Endothelial cell of umbilical vein (primary cell): ENCODE measurements around the gene GATD1. TPM values are rescaled to one million over a fixed set of nuclear protein-coding genes. Genes with fewer than 3 reads are reported as not detected.

Experiments used
- BruUV-seq: library from RNA; stranded (reverse); fragments of 400-500 nt; replicated peaks from 2 replicates; lab custom pipeline; 2021; lab: Mats Ljungman, UMichigan
- CTCF ChIA-PET: fragments of 300-600, 350-600 bp; sonication (Branson Sonifier 250); formaldehyde crosslinking; loops from one replicate; lab custom pipeline; 2021; ENCODE audit warnings: antibody characterized with exemption, inconsistent platforms; lab: Charles Lee
- POLR2A ChIA-PET: fragments of 300-600, 350-600 bp; sonication (Branson Sonifier 250); formaldehyde crosslinking; loops from one replicate; lab custom pipeline; 2021; ENCODE audit warnings: antibody characterized with exemption, inconsistent platforms; lab: Charles Lee
- DNase-seq: peaks from one replicate; pipeline ENCODE4 v3.0.0-alpha.2; 2011; ENCODE audit warnings: low read depth, low spot score
- FAIRE-seq: peaks from 2 replicates; lab custom pipeline; 2011; peaks lifted over from hg19 to GRCh38; lab: Jason Lieb, UNC
- H2AFZ ChIP-seq: 2 replicates; pipeline ENCODE4 v1.6.0; 2012; ENCODE audit warnings: low read depth, low read length, control low read depth, inconsistent platforms
- H3K27ac ChIP-seq: 2 replicates; pipeline ENCODE4 v1.5.1; 2011; ENCODE audit warnings: low read depth, mild to moderate bottlenecking, control low read depth, low read length, moderate library complexity; ENCODE audit not compliant: insufficient read depth
- H3K27me3 ChIP-seq, 2 experiments: 2 replicates each; pipeline versions ENCODE4 v1.6.0 to v1.6.1; 2011; ENCODE audit warnings: low read length in 2 of 2, mixed read lengths in 1 of 2; ENCODE audit not compliant: control insufficient read depth in 2 of 2, insufficient read depth in 2 of 2
- H3K36me3 ChIP-seq, 2 experiments: 2 replicates in 1 of 2; 3 replicates in 1 of 2; pipeline ENCODE4 v1.5.1; 2011; ENCODE audit warnings: low read length in 2 of 2, mild to moderate bottlenecking in 1 of 2, moderate library complexity in 1 of 2; ENCODE audit not compliant: control insufficient read depth in 2 of 2, insufficient read depth in 2 of 2; ENCODE audit errors: extremely low read depth in 1 of 2
- H3K4me1 ChIP-seq: 3 replicates; pipeline ENCODE4 v1.5.1; 2011; ENCODE audit warnings: mild to moderate bottlenecking, low read length; ENCODE audit not compliant: control insufficient read depth, insufficient read depth; ENCODE audit errors: extremely low read depth
- H3K4me2 ChIP-seq: 2 replicates; pipeline ENCODE4 v1.6.1; 2011; ENCODE audit warnings: low read length, control low read depth, mixed read lengths; ENCODE audit not compliant: insufficient read depth
- H3K4me3 ChIP-seq, 3 experiments: fragments of 200-600 bp in 1 of 3; sonication (generic), shearing (Covaris generic) in 1 of 3; replicated peaks in 1 of 3; 2 replicates each; pipeline ENCODE4 v1.5.1; 2011 to 2016; ENCODE audit warnings: control low read depth in 3 of 3, low read length in 3 of 3, mild to moderate bottlenecking in 2 of 3, inconsistent platforms in 1 of 3, low read depth in 1 of 3, moderate library complexity in 1 of 3; ENCODE audit not compliant: insufficient read depth in 1 of 3
- H3K79me2 ChIP-seq: 2 replicates; pipeline ENCODE4 v1.6.0; 2012; ENCODE audit warnings: low read length, inconsistent platforms; ENCODE audit not compliant: control insufficient read depth, insufficient read depth
- H3K9ac ChIP-seq: replicated peaks from 2 replicates; pipeline ENCODE3; 2011; ENCODE audit warnings: low read length, control low read depth; ENCODE audit not compliant: insufficient read depth; ENCODE audit errors: extremely low read depth
- H3K9me1 ChIP-seq: replicated peaks from 3 replicates; pipeline ENCODE4 v1.6.0; 2011; ENCODE audit warnings: mild to moderate bottlenecking, low read length; ENCODE audit not compliant: control insufficient read depth, insufficient read depth; ENCODE audit errors: extremely low read depth
- H3K9me3 ChIP-seq: replicated peaks from 2 replicates; pipeline ENCODE4 v1.5.1; 2012; ENCODE audit warnings: low read length, inconsistent platforms; ENCODE audit not compliant: control insufficient read depth, insufficient read depth
- H4K20me1 ChIP-seq: replicated peaks from 2 replicates; pipeline ENCODE3; 2011; ENCODE audit warnings: mild to moderate bottlenecking, low read length; ENCODE audit not compliant: control insufficient read depth, insufficient read depth; ENCODE audit errors: extremely low read depth
- CTCF ChIP-seq, 2 donors: IDR thresholded peaks; 1 replicate in 1 of 2; 2 replicates in 1 of 2; pipeline ENCODE4 v1.5.1; 2011; ENCODE audit warnings: low read length in 2 of 2, mild to moderate bottlenecking in 2 of 2, moderate library complexity in 2 of 2, control low read depth in 1 of 2, inconsistent platforms in 1 of 2, low read depth in 1 of 2; ENCODE audit not compliant: insufficient read depth in 1 of 2; ENCODE audit errors: extremely low read depth in 1 of 2
- EZH2 ChIP-seq: IDR thresholded peaks from 2 replicates; pipeline ENCODE4 v1.6.1; 2012; ENCODE audit warnings: borderline replicate concordance, low read depth, mild to moderate bottlenecking, moderate library complexity, low read length, inconsistent platforms; ENCODE audit not compliant: severe bottlenecking
- FOS ChIP-seq: IDR thresholded peaks from 2 replicates; pipeline ENCODE4 v1.6.1; 2011; ENCODE audit warnings: mild to moderate bottlenecking, low read length, moderate library complexity, borderline replicate concordance; ENCODE audit not compliant: insufficient read depth
- GATA2 ChIP-seq: IDR thresholded peaks from 2 replicates; pipeline ENCODE4 v1.7.0; 2011; ENCODE audit warnings: low read depth, mild to moderate bottlenecking, moderate library complexity, mixed read lengths, low read length; ENCODE audit not compliant: insufficient read length, insufficient read depth
- MAX ChIP-seq: IDR thresholded peaks from 2 replicates; pipeline ENCODE4 v1.6.1; 2011; ENCODE audit not compliant: insufficient read depth, insufficient read length
- dilution Hi-C: fragments of 300-500 bp; cut with MboI; formaldehyde crosslinking; loops from one replicate; pipeline ENCODE4 v1.15.0; 2019; ENCODE audit warnings: low sequenced_read_pairs; ENCODE audit not compliant: extremely low pct_ligation_motif_present
- intact Hi-C: fragments of 100-400 bp; cut with micrococcal nuclease; formaldehyde crosslinking; loops from one replicate; pipeline ENCODE4 v1.10.0; 2022
- polyA plus RNA-seq, 4 experiments: library from polyadenylated mRNA; depleted of rRNA in 3 of 4; stranded (reverse) in 3 of 4; unstranded in 1 of 4; fragments of >200 nt; gene quantifications; 2 replicates each; pipeline versions ENCODE4 v1.2.1 to v1.2.3, GENCODE V29; 2011 to 2012; ENCODE audit warnings: missing spikeins in 1 of 4
- total RNA-seq: library from RNA; stranded (reverse); gene quantifications from 2 replicates; pipeline ENCODE4 v1.2.3, GENCODE V29; 2021

The GATD1 gene
- total and polyA plus RNA-seq, 2 donors (not counting 3 experiments of a cell fraction or from before 2014, with no cell fraction given): 70.6 to 83.1 TPM

GRCh38 chr11:793556-793955, 16.3 kb upstream of the GATD1 start:
- intact Hi-C loops: no loop called here

More at GRCh38 chr11:793556-793955, 16.3 kb upstream of the GATD1 start:
- Histone ChIP-seq H3K27ac (no peak overlapping the region), H2AFZ (no peak overlapping the region), H3K4me2 (no peak overlapping the region), H3K4me3 (no peak overlapping the region), H4K20me1 (no peaks in the 10 kb centered on the region), H3K79me2 (peaks cover 11% of the 10 kb centered on the region), H3K9me3 (no peaks in the 10 kb centered on the region), H3K27me3 (no peaks in the 10 kb centered on the region), H3K9ac (no peak overlapping the region), H3K4me1 (peaks cover 14% of the 10 kb centered on the region), H3K9me1 (no peaks in the 10 kb centered on the region), H3K36me3 (no peaks in the 10 kb centered on the region)
- dilution Hi-C loops: no loop called here
- CTCF ChIA-PET: no interaction called here
- TF ChIP-seq CTCF (IDR thresholded peaks at IDR 0.05; ENCODE audit: extremely low read depth in 1 of 2, insufficient read depth in 1 of 2, low read depth in 1 of 2, low read length in 2 of 2) (no peak), MAX (no peak), FOS (no peak), EZH2 (no peak), GATA2 (no peak)
- DNase-seq: no peak
- POLR2A ChIA-PET: no interaction called here
- no peak for FAIRE-seq
- no TSS peak for BruUV-seq
